ENCODE results near the gene HSPG2. TPM values are rescaled to one million over a fixed set of nuclear protein-coding genes. Genes with fewer than 3 reads are reported as not detected.
A peak's percentile ranks its signal among the peaks of the same experiment; 100 is the strongest.

HSPG2 gene
- total and polyA plus RNA-seq, 2 of the 13 experiments (the other 11 are each of a cell fraction or from before 2014, with no cell fraction given), result 9.1 to 13.1 TPM

DNA sequence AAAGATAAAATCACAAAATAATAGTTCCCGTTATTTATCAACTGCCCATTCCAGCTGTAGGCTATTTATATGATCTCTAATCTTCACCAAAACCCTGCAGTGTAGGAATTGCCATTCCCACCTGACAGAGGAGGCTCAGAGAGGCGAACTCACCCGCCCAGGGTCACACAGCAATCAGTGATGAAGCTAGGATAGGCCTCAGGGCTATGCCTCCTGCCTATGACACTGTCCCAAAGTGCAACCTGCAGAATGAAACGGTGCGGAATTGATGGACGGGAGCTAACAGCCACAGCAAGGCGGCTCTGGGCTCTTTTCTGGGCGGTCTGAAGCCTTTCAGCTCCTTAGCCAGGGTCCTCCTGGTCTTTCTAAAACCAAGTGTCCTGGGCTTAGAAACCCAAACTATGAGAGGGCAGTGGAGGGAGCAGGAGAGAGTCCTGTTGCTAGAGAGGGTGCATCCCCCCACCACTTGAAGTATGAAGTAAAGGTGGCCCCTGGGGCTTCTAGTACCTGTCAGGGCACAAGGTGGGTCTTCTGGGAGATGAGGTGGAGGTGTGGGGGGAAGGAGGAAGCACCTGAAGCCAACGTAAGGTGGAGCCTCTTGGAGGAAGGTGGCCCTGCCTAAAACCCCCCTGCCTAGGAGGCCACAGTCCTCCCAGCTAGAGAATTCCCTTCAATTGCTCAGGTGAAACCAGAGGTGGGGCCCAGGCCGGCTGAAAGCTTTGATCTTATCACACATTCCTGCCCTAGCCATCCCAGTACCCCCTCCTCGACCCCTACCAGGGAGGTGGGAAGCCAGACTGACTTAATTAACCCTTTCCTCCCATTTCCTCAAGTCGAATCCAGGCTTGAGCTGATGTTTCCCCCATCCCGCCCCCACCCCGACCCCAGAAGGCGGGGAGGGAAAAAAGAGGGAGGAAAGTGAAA is 14.8 kb downstream of the HSPG2 start (continued):
- TF ChIP-seq CEBPZ (IDR thresholded peaks at IDR 0.05; ENCODE audit: low read length) (no peak), RARA (CRISPR knock-in tag; IDR thresholded peaks at IDR 0.05) (peak; percentile 45; the same call in 1 of the 2 replicates), ZHX1 (CRISPR knock-in tag; IDR thresholded peaks at IDR 0.05; ENCODE audit: low read depth) (no peak), FOSL2 (CRISPR knock-in tag; IDR thresholded peaks at IDR 0.05) (0 out of 2 replicates have a peak, but pooled peaks have one; percentile 12), ZNF782 (CRISPR knock-in tag; IDR thresholded peaks at IDR 0.05; ENCODE audit: borderline replicate concordance) (no peak), PLRG1 (conservative IDR thresholded peaks at IDR 0.05) (no peak), KDM3A (CRISPR knock-in tag; IDR thresholded peaks at IDR 0.05; ENCODE audit: low read depth) (no peak), PCBP1 (IDR thresholded peaks at IDR 0.05; ENCODE audit: borderline replicate concordance, low read depth, low read length) (no peak), ZNF350 (CRISPR knock-in tag; IDR thresholded peaks at IDR 0.05; ENCODE audit: borderline replicate concordance, low read depth) (no peak), ZNF468 (CRISPR knock-in tag; IDR thresholded peaks at IDR 0.05) (no peak), RAD21 (CRISPR knock-in tag; IDR thresholded peaks at IDR 0.05) (no peak), EED (CRISPR knock-in tag; IDR thresholded peaks at IDR 0.05) (no peak), HDAC1 (CRISPR knock-in tag; IDR thresholded peaks at IDR 0.05) (no peak), ZNF124 (CRISPR knock-in tag; IDR thresholded peaks at IDR 0.05) (no peak), ZFP91 (CRISPR knock-in tag; IDR thresholded peaks at IDR 0.05; ENCODE audit: borderline replicate concordance) (no peak), TCF7 (IDR thresholded peaks at IDR 0.05; ENCODE audit: low read depth) (peak; percentile 94), SIX1 (CRISPR knock-in tag; IDR thresholded peaks at IDR 0.05; ENCODE audit: borderline replicate concordance) (peak; percentile 59; the same call in 1 of the 2 replicates), CC2D1A (CRISPR knock-in tag; IDR thresholded peaks at IDR 0.05) (no peak), POGZ (CRISPR knock-in tag; IDR thresholded peaks at IDR 0.05) (no peak)
- TF ChIP-seq, protein P1, sequence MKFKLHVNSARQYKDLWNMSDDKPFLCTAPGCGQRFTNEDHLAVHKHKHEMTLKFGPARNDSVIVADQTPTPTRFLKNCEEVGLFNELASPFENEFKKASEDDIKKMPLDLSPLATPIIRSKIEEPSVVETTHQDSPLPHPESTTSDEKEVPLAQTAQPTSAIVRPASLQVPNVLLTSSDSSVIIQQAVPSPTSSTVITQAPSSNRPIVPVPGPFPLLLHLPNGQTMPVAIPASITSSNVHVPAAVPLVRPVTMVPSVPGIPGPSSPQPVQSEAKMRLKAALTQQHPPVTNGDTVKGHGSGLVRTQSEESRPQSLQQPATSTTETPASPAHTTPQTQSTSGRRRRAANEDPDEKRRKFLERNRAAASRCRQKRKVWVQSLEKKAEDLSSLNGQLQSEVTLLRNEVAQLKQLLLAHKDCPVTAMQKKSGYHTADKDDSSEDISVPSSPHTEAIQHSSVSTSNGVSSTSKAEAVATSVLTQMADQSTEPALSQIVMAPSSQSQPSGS (CRISPR knock-in tag; IDR thresholded peaks at IDR 0.05), result no peak
